Endothelial cell of umbilical vein (primary cell): ENCODE data around the gene GNG2. TPM values are rescaled to one million over a fixed set of nuclear protein-coding genes. Genes with fewer than 3 reads are reported as not detected.

Source experiments
- BruUV-seq: library from RNA; stranded (reverse); fragments of 400-500 nt; replicated peaks from 2 replicates; lab custom pipeline; 2021; lab: Mats Ljungman, UMichigan
- CTCF ChIA-PET: fragments of 300-600, 350-600 bp; sonication (Branson Sonifier 250); formaldehyde crosslinking; loops from one replicate; lab custom pipeline; 2021; ENCODE audit warnings: antibody characterized with exemption, inconsistent platforms; lab: Charles Lee
- POLR2A ChIA-PET: fragments of 300-600, 350-600 bp; sonication (Branson Sonifier 250); formaldehyde crosslinking; loops from one replicate; lab custom pipeline; 2021; ENCODE audit warnings: antibody characterized with exemption, inconsistent platforms; lab: Charles Lee
- DNase-seq: peaks from one replicate; pipeline ENCODE4 v3.0.0-alpha.2; 2011; ENCODE audit warnings: low read depth, low spot score
- FAIRE-seq: peaks from 2 replicates; lab custom pipeline; 2011; peaks lifted over from hg19 to GRCh38; lab: Jason Lieb, UNC
- H2AFZ ChIP-seq: 2 replicates; pipeline ENCODE4 v1.6.0; 2012; ENCODE audit warnings: low read depth, low read length, control low read depth, inconsistent platforms
- H3K27ac ChIP-seq: 2 replicates; pipeline ENCODE4 v1.5.1; 2011; ENCODE audit warnings: low read depth, mild to moderate bottlenecking, control low read depth, low read length, moderate library complexity; ENCODE audit not compliant: insufficient read depth
- H3K27me3 ChIP-seq, 2 experiments: 2 replicates each; pipeline versions ENCODE4 v1.6.0 to v1.6.1; 2011; ENCODE audit warnings: low read length in 2 of 2, mixed read lengths in 1 of 2; ENCODE audit not compliant: control insufficient read depth in 2 of 2, insufficient read depth in 2 of 2
- H3K36me3 ChIP-seq, 2 experiments: 2 replicates in 1 of 2; 3 replicates in 1 of 2; pipeline ENCODE4 v1.5.1; 2011; ENCODE audit warnings: low read length in 2 of 2, mild to moderate bottlenecking in 1 of 2, moderate library complexity in 1 of 2; ENCODE audit not compliant: control insufficient read depth in 2 of 2, insufficient read depth in 2 of 2; ENCODE audit errors: extremely low read depth in 1 of 2
- H3K4me1 ChIP-seq: 3 replicates; pipeline ENCODE4 v1.5.1; 2011; ENCODE audit warnings: mild to moderate bottlenecking, low read length; ENCODE audit not compliant: control insufficient read depth, insufficient read depth; ENCODE audit errors: extremely low read depth
- H3K4me2 ChIP-seq: 2 replicates; pipeline ENCODE4 v1.6.1; 2011; ENCODE audit warnings: low read length, control low read depth, mixed read lengths; ENCODE audit not compliant: insufficient read depth
- H3K4me3 ChIP-seq, 3 experiments: fragments of 200-600 bp in 1 of 3; sonication (generic), shearing (Covaris generic) in 1 of 3; replicated peaks in 1 of 3; 2 replicates each; pipeline ENCODE4 v1.5.1; 2011 to 2016; ENCODE audit warnings: control low read depth in 3 of 3, low read length in 3 of 3, mild to moderate bottlenecking in 2 of 3, inconsistent platforms in 1 of 3, low read depth in 1 of 3, moderate library complexity in 1 of 3; ENCODE audit not compliant: insufficient read depth in 1 of 3
- H3K79me2 ChIP-seq: 2 replicates; pipeline ENCODE4 v1.6.0; 2012; ENCODE audit warnings: low read length, inconsistent platforms; ENCODE audit not compliant: control insufficient read depth, insufficient read depth
- H3K9ac ChIP-seq: replicated peaks from 2 replicates; pipeline ENCODE3; 2011; ENCODE audit warnings: low read length, control low read depth; ENCODE audit not compliant: insufficient read depth; ENCODE audit errors: extremely low read depth
- H3K9me1 ChIP-seq: replicated peaks from 3 replicates; pipeline ENCODE4 v1.6.0; 2011; ENCODE audit warnings: mild to moderate bottlenecking, low read length; ENCODE audit not compliant: control insufficient read depth, insufficient read depth; ENCODE audit errors: extremely low read depth
- H3K9me3 ChIP-seq: replicated peaks from 2 replicates; pipeline ENCODE4 v1.5.1; 2012; ENCODE audit warnings: low read length, inconsistent platforms; ENCODE audit not compliant: control insufficient read depth, insufficient read depth
- H4K20me1 ChIP-seq: replicated peaks from 2 replicates; pipeline ENCODE3; 2011; ENCODE audit warnings: mild to moderate bottlenecking, low read length; ENCODE audit not compliant: control insufficient read depth, insufficient read depth; ENCODE audit errors: extremely low read depth
- EZH2 ChIP-seq: IDR thresholded peaks from 2 replicates; pipeline ENCODE4 v1.6.1; 2012; ENCODE audit warnings: borderline replicate concordance, low read depth, mild to moderate bottlenecking, moderate library complexity, low read length, inconsistent platforms; ENCODE audit not compliant: severe bottlenecking
- FOS ChIP-seq: IDR thresholded peaks from 2 replicates; pipeline ENCODE4 v1.6.1; 2011; ENCODE audit warnings: mild to moderate bottlenecking, low read length, moderate library complexity, borderline replicate concordance; ENCODE audit not compliant: insufficient read depth
- GATA2 ChIP-seq: IDR thresholded peaks from 2 replicates; pipeline ENCODE4 v1.7.0; 2011; ENCODE audit warnings: low read depth, mild to moderate bottlenecking, moderate library complexity, mixed read lengths, low read length; ENCODE audit not compliant: insufficient read length, insufficient read depth
- JUN ChIP-seq: IDR thresholded peaks from 2 replicates; pipeline ENCODE4 v1.6.1; 2011; ENCODE audit warnings: borderline replicate concordance, low read depth; ENCODE audit not compliant: insufficient read length, insufficient read depth
- MYC ChIP-seq: IDR thresholded peaks from one replicate; pipeline ENCODE4 v1.6.1; 2011; ENCODE audit warnings: mild to moderate bottlenecking, low read depth, low read length
- POLR2A ChIP-seq: IDR thresholded peaks from 2 replicates; pipeline ENCODE4 v1.6.1; 2012; ENCODE audit warnings: low read depth, mild to moderate bottlenecking, control low read depth, low read length
- POLR2AphosphoS5 ChIP-seq: IDR thresholded peaks from 2 replicates; pipeline ENCODE4 v1.6.1; 2012; ENCODE audit warnings: low read depth, mild to moderate bottlenecking, control low read depth, low read length, moderate library complexity; ENCODE audit not compliant: insufficient read depth
- dilution Hi-C: fragments of 300-500 bp; cut with MboI; formaldehyde crosslinking; loops from one replicate; pipeline ENCODE4 v1.15.0; 2019; ENCODE audit warnings: low sequenced_read_pairs; ENCODE audit not compliant: extremely low pct_ligation_motif_present
- intact Hi-C: fragments of 100-400 bp; cut with micrococcal nuclease; formaldehyde crosslinking; loops from one replicate; pipeline ENCODE4 v1.10.0; 2022
- polyA plus RNA-seq, 4 experiments: library from polyadenylated mRNA; depleted of rRNA in 3 of 4; stranded (reverse) in 3 of 4; unstranded in 1 of 4; fragments of >200 nt; gene quantifications; 2 replicates each; pipeline versions ENCODE4 v1.2.1 to v1.2.3, GENCODE V29; 2011 to 2012; ENCODE audit warnings: missing spikeins in 1 of 4
- total RNA-seq: library from RNA; stranded (reverse); gene quantifications from 2 replicates; pipeline ENCODE4 v1.2.3, GENCODE V29; 2021
- TF ChIP-seq, protein P1 (sequence below), 2 donors: IDR thresholded peaks; 1 replicate in 1 of 2; 2 replicates in 1 of 2; pipeline ENCODE4 v1.5.1; 2011; ENCODE audit warnings: low read length in 2 of 2, mild to moderate bottlenecking in 2 of 2, moderate library complexity in 2 of 2, control low read depth in 1 of 2, inconsistent platforms in 1 of 2, low read depth in 1 of 2; ENCODE audit not compliant: insufficient read depth in 1 of 2; ENCODE audit errors: extremely low read depth in 1 of 2
- TF ChIP-seq, protein P2 (sequence below): IDR thresholded peaks from 2 replicates; pipeline ENCODE4 v1.6.1; 2011; ENCODE audit not compliant: insufficient read depth, insufficient read length

The GNG2 gene
- total and polyA plus RNA-seq, 2 donors (not counting 3 experiments of a cell fraction or from before 2014, with no cell fraction given) = not detected

DNA sequence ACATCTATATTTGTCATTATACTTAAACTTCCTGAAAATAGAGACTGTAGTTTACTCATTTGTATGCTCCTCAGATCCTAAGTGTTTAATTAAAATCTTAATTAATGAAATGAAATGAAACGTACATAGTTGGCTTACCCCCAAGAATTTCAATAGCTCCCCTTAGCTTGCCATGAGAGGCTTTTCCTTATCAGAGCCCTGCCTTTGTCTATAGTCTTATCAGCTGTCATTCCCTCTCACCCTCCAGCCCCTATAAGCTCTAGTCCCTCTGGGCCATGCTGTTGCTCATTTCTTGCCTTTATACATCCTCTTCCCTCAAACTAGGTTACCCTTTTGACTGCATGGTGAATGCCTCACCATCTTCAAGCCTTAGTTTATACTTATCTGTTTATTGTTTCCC is 127.8 kb downstream of the GNG2 start:
- H3K4me3 ChIP-seq = no peak overlapping the region
- H3K27me3 ChIP-seq = peaks cover 10 to 17% of the 10 kb centered on the region in 2 experiments
- no peak overlapping the region for H3K9ac ChIP-seq
- DNase-seq (no peak), FAIRE-seq (no peak)
- H3K9me3 ChIP-seq = no peaks in the 10 kb centered on the region
- TF ChIP-seq MYC (no peak), POLR2AphosphoS5 (no peak), FOS (no peak), EZH2 (no peak), POLR2A (no peak), JUN (no peak), GATA2 (no peak)
- TF ChIP-seq, protein P1, sequence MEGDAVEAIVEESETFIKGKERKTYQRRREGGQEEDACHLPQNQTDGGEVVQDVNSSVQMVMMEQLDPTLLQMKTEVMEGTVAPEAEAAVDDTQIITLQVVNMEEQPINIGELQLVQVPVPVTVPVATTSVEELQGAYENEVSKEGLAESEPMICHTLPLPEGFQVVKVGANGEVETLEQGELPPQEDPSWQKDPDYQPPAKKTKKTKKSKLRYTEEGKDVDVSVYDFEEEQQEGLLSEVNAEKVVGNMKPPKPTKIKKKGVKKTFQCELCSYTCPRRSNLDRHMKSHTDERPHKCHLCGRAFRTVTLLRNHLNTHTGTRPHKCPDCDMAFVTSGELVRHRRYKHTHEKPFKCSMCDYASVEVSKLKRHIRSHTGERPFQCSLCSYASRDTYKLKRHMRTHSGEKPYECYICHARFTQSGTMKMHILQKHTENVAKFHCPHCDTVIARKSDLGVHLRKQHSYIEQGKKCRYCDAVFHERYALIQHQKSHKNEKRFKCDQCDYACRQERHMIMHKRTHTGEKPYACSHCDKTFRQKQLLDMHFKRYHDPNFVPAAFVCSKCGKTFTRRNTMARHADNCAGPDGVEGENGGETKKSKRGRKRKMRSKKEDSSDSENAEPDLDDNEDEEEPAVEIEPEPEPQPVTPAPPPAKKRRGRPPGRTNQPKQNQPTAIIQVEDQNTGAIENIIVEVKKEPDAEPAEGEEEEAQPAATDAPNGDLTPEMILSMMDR (IDR thresholded peaks at IDR 0.05; ENCODE audit: extremely low read depth in 1 of 2, insufficient read depth in 1 of 2, low read depth in 1 of 2, low read length in 2 of 2) = no peak
- TF ChIP-seq, protein P2, sequence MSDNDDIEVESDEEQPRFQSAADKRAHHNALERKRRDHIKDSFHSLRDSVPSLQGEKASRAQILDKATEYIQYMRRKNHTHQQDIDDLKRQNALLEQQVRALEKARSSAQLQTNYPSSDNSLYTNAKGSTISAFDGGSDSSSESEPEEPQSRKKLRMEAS = no peak
- peak overlapping the region; percentile 81 for H2AFZ ChIP-seq
- peaks cover 2 to 6% of the 10 kb centered on the region in 2 experiments for H3K36me3 ChIP-seq
- H3K9me1 ChIP-seq = no peaks in the 10 kb centered on the region
- H3K4me1 ChIP-seq = peaks cover 14% of the 10 kb centered on the region
- H3K4me2 ChIP-seq = no peak overlapping the region
- peaks cover 26% of the 10 kb centered on the region for H3K79me2 ChIP-seq
- BruUV-seq = no TSS peak
- POLR2A ChIA-PET = no interaction called here
- H3K27ac ChIP-seq = no peak overlapping the region
- H4K20me1 ChIP-seq = no peaks in the 10 kb centered on the region
- dilution Hi-C loops = no loop called here
- intact Hi-C loops = loop anchor here (10.0 kb wide), 1 partner anchor 333 kb away; the partner anchor contains the start of gene FRMD6
- CTCF ChIA-PET = interaction anchor here (0.8 to 2.1 kb wide), 3 partner anchors 10 to 83 kb away, joined by 3 to 7 read pairs (median 3); no protein-coding TSS in a partner anchor
